OCI-LY7 (cell line): ENCODE results near the gene SMOC2. TPM values are rescaled to one million over a fixed set of nuclear protein-coding genes. Genes with fewer than 3 reads are reported as not detected.
"Not testable (repeated sequence)": the region's sequence is repeated elsewhere in the genome, so short reads cannot be mapped to it uniquely, and the experiment has no call there.

Source experiments
- BruUV-seq: library from RNA; stranded (reverse); fragments of 400-500 nt; replicated peaks from 2 replicates; lab custom pipeline; 2021; lab: Mats Ljungman, UMichigan
- CTCF ChIA-PET: fragments of 300-600 bp; sonication (Branson Sonifier 250); formaldehyde crosslinking; loops from one replicate; lab custom pipeline; 2022; ENCODE audit warnings: antibody characterized with exemption; ENCODE audit not compliant: unreplicated experiment; lab: Charles Lee
- POLR2A ChIA-PET: fragments of 300-600 bp; sonication (Branson Sonifier 250); formaldehyde crosslinking; loops from one replicate; lab custom pipeline; 2022; ENCODE audit warnings: antibody characterized with exemption; lab: Charles Lee
- DNase-seq: peaks from one replicate; pipeline ENCODE4 v3.0.0-alpha.2; 2015; ENCODE audit warnings: low spot score
- H2AFZ ChIP-seq: fragments of 200-600 bp; sonication (generic), shearing (Covaris generic); 2 replicates; pipeline ENCODE4 v1.6.1; 2014; ENCODE audit warnings: mild to moderate bottlenecking, antibody characterized with exemption, low read length, moderate library complexity
- H3K27ac ChIP-seq: fragments of 200-600 bp; sonication (generic); 2 replicates; pipeline ENCODE4 v1.5.1; 2014; ENCODE audit warnings: mixed run types, low read depth, mild to moderate bottlenecking, moderate library complexity, low read length, inconsistent platforms; ENCODE audit not compliant: poor library complexity, severe bottlenecking
- H3K36me3 ChIP-seq: fragments of 200-600 bp; sonication (generic); 2 replicates; pipeline ENCODE4 v1.6.1; 2014; ENCODE audit warnings: mild to moderate bottlenecking, antibody characterized with exemption, low read length, moderate library complexity, mixed read lengths; ENCODE audit not compliant: insufficient read depth
- H3K4me1 ChIP-seq: fragments of 200-600 bp; sonication (generic); 2 replicates; pipeline ENCODE4 v1.5.1; 2014; ENCODE audit warnings: mild to moderate bottlenecking, low read length; ENCODE audit not compliant: insufficient read depth, poor library complexity, severe bottlenecking
- H3K4me2 ChIP-seq: fragments of 200-600 bp; sonication (generic); 2 replicates; pipeline ENCODE4 v1.6.1; 2014; ENCODE audit warnings: mild to moderate bottlenecking, low read length
- H3K4me3 ChIP-seq: fragments of 200-600 bp; sonication (generic); 2 replicates; pipeline ENCODE4 v1.5.1; 2014; ENCODE audit warnings: mild to moderate bottlenecking, low read depth, low read length; ENCODE audit not compliant: poor library complexity, severe bottlenecking
- H3K79me2 ChIP-seq: fragments of 200-600 bp; sonication (generic); 2 replicates; pipeline ENCODE4 v1.6.1; 2016; ENCODE audit warnings: low read depth, mild to moderate bottlenecking, low read length, moderate library complexity, mixed read lengths; ENCODE audit not compliant: insufficient read depth
- H3K9me2 ChIP-seq: fragments of 200-600 bp; sonication (generic); 2 replicates; pipeline ENCODE4 v1.6.1; 2016; ENCODE audit warnings: mild to moderate bottlenecking, low read length, mixed read lengths; ENCODE audit not compliant: insufficient read depth
- H3K9me3 ChIP-seq: fragments of 200-600 bp; sonication (generic); 2 replicates; pipeline ENCODE4 v1.6.1; 2014; ENCODE audit warnings: mild to moderate bottlenecking, mixed run types, low read length, mixed read lengths
- H4K20me1 ChIP-seq: fragments of 200-600 bp; sonication (generic); 2 replicates; pipeline ENCODE4 v1.6.1; 2014; ENCODE audit warnings: mild to moderate bottlenecking, antibody characterized with exemption, low read length, moderate library complexity, mixed read lengths; ENCODE audit not compliant: insufficient read depth
- CTCF ChIP-seq: fragments of 200-600 bp; sonication (generic); conservative IDR thresholded peaks from 2 replicates; pipeline ENCODE4 v1.5.1; 2014; ENCODE audit warnings: mild to moderate bottlenecking, antibody characterized with exemption, low read length, moderate library complexity, mixed read lengths
- EZH2phosphoT487 ChIP-seq: fragments of 200-600 bp; sonication (generic); IDR thresholded peaks from 2 replicates; pipeline ENCODE4 v1.6.1; 2018; ENCODE audit warnings: low read depth, borderline replicate concordance, mild to moderate bottlenecking, mixed run types, antibody characterized with exemption, low read length, moderate library complexity, mixed read lengths
- intact Hi-C: fragments of 100-400 bp; cut with micrococcal nuclease; formaldehyde crosslinking; loops from one replicate; pipeline ENCODE4 v1.10.0; 2022; ENCODE audit not compliant: unreplicated experiment
- total RNA-seq, 2 experiments: library from RNA; depleted of rRNA in 1 of 2; stranded (reverse); fragments of >200 nt in 1 of 2; shearing (Covaris generic) in 1 of 2; gene quantifications; 2 replicates each; pipeline ENCODE4 v1.2.3, GENCODE V29; 2014 to 2022

The SMOC2 gene
- total RNA-seq, 2 experiments from 2014 or later = not detected

GRCh38 chr6:168692193-168692914, 251.4 kb downstream of the SMOC2 start:
- Histone ChIP-seq H3K4me3 (no peak overlapping the region), H3K9me2 (no peaks in the 10 kb centered on the region), H3K4me2 (no peak overlapping the region), H3K9me3 (no peaks in the 10 kb centered on the region), H3K36me3 (no peaks in the 10 kb centered on the region), H3K27ac (no peak overlapping the region), H2AFZ (no peak overlapping the region), H3K79me2 (no peaks in the 10 kb centered on the region), H4K20me1 (no peaks in the 10 kb centered on the region), H3K4me1 (no peaks in the 10 kb centered on the region)
- CTCF ChIA-PET = no interaction called here
- DNase-seq = no peak
- intact Hi-C loops = no loop called here
- TF ChIP-seq CTCF (no peak), EZH2phosphoT487 (no peak)
- no TSS peak for BruUV-seq
- POLR2A ChIA-PET = no interaction called here

- H3K36me3 ChIP-seq, DNase-seq, H3K9me3 ChIP-seq, H3K9me2 ChIP-seq, BruUV-seq, H3K4me1 ChIP-seq, H2AFZ ChIP-seq, CTCF ChIA-PET, H4K20me1 ChIP-seq, H3K27ac ChIP-seq, intact Hi-C loops, H3K4me3 ChIP-seq, H3K79me2 ChIP-seq, POLR2A ChIA-PET, H3K4me2 ChIP-seq: not testable (repeated sequence)
Measured at GRCh38 chr6:168692915-168693257, 251.9 kb downstream of the SMOC2 start.

DNA sequence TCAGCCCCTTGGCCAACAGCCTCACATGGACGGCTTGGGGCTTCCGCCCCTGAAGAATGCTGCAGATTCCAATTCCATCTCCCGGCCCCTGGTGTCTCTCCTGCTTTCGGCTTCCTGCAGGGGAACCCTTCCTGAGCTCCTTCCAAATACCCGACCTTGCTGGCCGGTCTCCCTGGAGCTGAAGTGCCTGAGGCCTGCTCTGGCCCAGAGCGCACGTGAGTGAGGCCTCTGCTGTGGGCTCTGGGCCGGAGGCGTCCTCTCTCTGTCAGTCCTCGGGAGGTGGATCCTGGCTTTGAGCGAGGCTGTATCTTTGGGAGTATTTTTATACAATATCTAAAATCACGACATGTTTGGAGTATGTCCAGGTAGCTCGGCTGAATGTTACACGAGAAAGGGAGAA, 253.8 kb downstream of the SMOC2 start:
- H3K4me1 ChIP-seq, BruUV-seq, H3K79me2 ChIP-seq, H2AFZ ChIP-seq, H3K9me3 ChIP-seq, intact Hi-C loops, H3K9me2 ChIP-seq, CTCF ChIA-PET, H3K27ac ChIP-seq, H3K4me3 ChIP-seq, H3K4me2 ChIP-seq, DNase-seq, POLR2A ChIA-PET, H3K36me3 ChIP-seq, H4K20me1 ChIP-seq: not testable (repeated sequence)

DNA sequence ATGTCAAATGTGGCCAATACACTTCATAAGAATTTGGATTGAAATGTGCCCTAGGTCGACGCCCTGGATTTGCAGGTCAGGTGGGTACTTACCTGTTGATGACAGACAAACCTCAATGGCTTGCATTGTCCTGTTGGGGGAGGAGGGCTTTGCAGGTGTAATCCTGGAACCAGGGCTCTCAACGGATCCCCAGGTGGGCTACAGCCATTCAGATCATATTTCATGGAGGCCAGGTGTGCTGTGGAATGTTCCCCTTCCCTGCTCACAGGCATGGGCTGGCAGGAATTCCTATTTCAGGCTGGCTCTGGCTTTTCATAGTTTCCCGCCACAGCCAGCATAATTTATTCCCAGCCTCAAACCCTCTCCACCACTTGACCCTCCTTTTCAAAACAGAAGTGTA, 254.7 kb downstream of the SMOC2 start:
- Histone ChIP-seq H3K4me2 (no peak overlapping the region), H4K20me1 (no peaks in the 10 kb centered on the region), H3K27ac (no peak overlapping the region), H3K4me3 (no peak overlapping the region), H3K4me1 (no peaks in the 10 kb centered on the region), H3K79me2 (no peaks in the 10 kb centered on the region), H2AFZ (no peak overlapping the region), H3K9me3 (no peaks in the 10 kb centered on the region), H3K36me3 (no peaks in the 10 kb centered on the region), H3K9me2 (no peaks in the 10 kb centered on the region)
- no peak for TF ChIP-seq EZH2phosphoT487
- no peak for TF ChIP-seq CTCF
- no peak for DNase-seq
- intact Hi-C loops = no loop called here
- no TSS peak for BruUV-seq
- ChIA-PET POLR2A (interaction anchor here (0.5 kb wide), 1 partner anchor 1109 kb away, joined by 4 read pairs; no protein-coding TSS in a partner anchor), CTCF (no interaction called here)
